CD4-positive, alpha-beta T cell treated with Interleukin-15 for 1 hour (primary cell): Measurements from ENCODE around the gene KRT32.
"Not testable (repeated sequence)": the region's sequence is repeated elsewhere in the genome, so short reads cannot be mapped to it uniquely, and the experiment has no call there.

ENCODE experiments used
- DNase-seq: peaks from one replicate; pipeline ENCODE4 v3.0.0-alpha.2; 2020

Gene KRT32

GRCh38 chr17:41463746-41464145 is 3.4 kb downstream of the KRT32 start:
- no peak for DNase-seq

- no peak for DNase-seq
Observed at GRCh38 chr17:41462705-41463104, 4.5 kb downstream of the KRT32 start.

- no peak for DNase-seq
Observed at GRCh38 chr17:41457676-41458075, 9.5 kb downstream of the KRT32 start.

- DNase-seq, result no peak
Observed at GRCh38 chr17:41456204-41456603, 11.0 kb downstream of the KRT32 start.

GRCh38 chr17:41455236-41455635 is 11.9 kb downstream of the KRT32 start:
- DNase-seq, result no peak

GRCh38 chr17:41453066-41453465 is 14.1 kb downstream of the KRT32 start:
- no peak for DNase-seq

- DNase-seq, result no peak
Observed at GRCh38 chr17:41452281-41452680, 14.9 kb downstream of the KRT32 start.

- DNase-seq, result no peak
Observed at GRCh38 chr17:41451154-41451728, 15.9 kb downstream of the KRT32 start.

- DNase-seq, result no peak
Observed at GRCh38 chr17:41449008-41449407, 18.2 kb downstream of the KRT32 start.

- DNase-seq, result no peak
Observed at GRCh38 chr17:41448506-41448905, 18.7 kb downstream of the KRT32 start.

- DNase-seq, result no peak
Observed at GRCh38 chr17:41446806-41447205, 20.4 kb downstream of the KRT32 start.

- no peak for DNase-seq
Observed at GRCh38 chr17:41444640-41445039, 22.5 kb downstream of the KRT32 start.

GRCh38 chr17:41444186-41444585 is 23.0 kb downstream of the KRT32 start:
- DNase-seq, result no peak

GRCh38 chr17:41442739-41443138 is 24.4 kb downstream of the KRT32 start:
- no peak for DNase-seq

- DNase-seq, result no peak
Observed at GRCh38 chr17:41440531-41441033, 26.6 kb downstream of the KRT32 start, which contains the start of gene KRT38. TSS of gene KRT38 (minus strand) at chr17:41440983. CDS start at chr17:41440921, 62 bp downstream.

GRCh38 chr17:41439375-41439774 is 27.8 kb downstream of the KRT32 start:
- DNase-seq, result no peak

GRCh38 chr17:41437769-41438168 is 29.4 kb downstream of the KRT32 start:
- no peak for DNase-seq

- DNase-seq, result no peak
Observed at GRCh38 chr17:41437254-41437653, 29.9 kb downstream of the KRT32 start.

GRCh38 chr17:41434415-41434814 is 32.8 kb downstream of the KRT32 start:
- no peak for DNase-seq

GRCh38 chr17:41434005-41434404 is 33.2 kb downstream of the KRT32 start:
- DNase-seq, result no peak

- no peak for DNase-seq
Observed at GRCh38 chr17:41433586-41433985, 33.6 kb downstream of the KRT32 start.

- DNase-seq, result not testable (repeated sequence)
Observed at GRCh38 chr17:41430376-41430775, 36.8 kb downstream of the KRT32 start.

GRCh38 chr17:41429667-41430066 is 37.5 kb downstream of the KRT32 start:
- DNase-seq, result no peak

- no peak for DNase-seq
Observed at GRCh38 chr17:41428591-41429291, 38.4 kb downstream of the KRT32 start.
